Measurements from ENCODE around the gene PALD1.

- TF ChIP-seq POLR2AphosphoS5 (IDR thresholded peaks at IDR 0.05) (peak in 3 of 4 donors; percentile 24 to 46 (median 41)), POLR2A (IDR thresholded peaks at IDR 0.05) (no peak), CTCF (IDR thresholded peaks at IDR 0.05) (no peak)
Observed at GRCh38 chr10:70500812-70501301, 22.3 kb downstream of the PALD1 start.

All from sigmoid colon (tissue), 4 donors.